Mononuclear cell (primary cell): ENCODE data around the gene CSNK1D. TPM values are rescaled to one million over a fixed set of nuclear protein-coding genes. Genes with fewer than 3 reads are reported as not detected.

Source experiments
- H3K27me3 ChIP-seq: 2 replicates; pipeline ENCODE4 v1.6.0; 2011; ENCODE audit warnings: low read length, control low read depth; ENCODE audit not compliant: insufficient read depth
- H3K4me1 ChIP-seq: 2 replicates; pipeline ENCODE4 v1.5.1; 2011; ENCODE audit warnings: mild to moderate bottlenecking, low read length, control low read depth; ENCODE audit not compliant: insufficient read depth
- H3K4me3 ChIP-seq: 2 replicates; pipeline ENCODE4 v1.5.1; 2011; ENCODE audit warnings: mild to moderate bottlenecking, low read length, moderate library complexity
- H3K9me3 ChIP-seq: 2 replicates; pipeline ENCODE4 v1.5.1; 2011; ENCODE audit warnings: low read depth, mild to moderate bottlenecking, control low read depth, low read length
- total RNA-seq: library from RNA; depleted of rRNA; stranded (reverse); fragments of >200 nt; gene quantifications from one replicate; pipeline ENCODE4 v1.2.3, GENCODE V29; 2012

Gene CSNK1D
- total RNA-seq, 1 donor = 89.3 TPM

DNA sequence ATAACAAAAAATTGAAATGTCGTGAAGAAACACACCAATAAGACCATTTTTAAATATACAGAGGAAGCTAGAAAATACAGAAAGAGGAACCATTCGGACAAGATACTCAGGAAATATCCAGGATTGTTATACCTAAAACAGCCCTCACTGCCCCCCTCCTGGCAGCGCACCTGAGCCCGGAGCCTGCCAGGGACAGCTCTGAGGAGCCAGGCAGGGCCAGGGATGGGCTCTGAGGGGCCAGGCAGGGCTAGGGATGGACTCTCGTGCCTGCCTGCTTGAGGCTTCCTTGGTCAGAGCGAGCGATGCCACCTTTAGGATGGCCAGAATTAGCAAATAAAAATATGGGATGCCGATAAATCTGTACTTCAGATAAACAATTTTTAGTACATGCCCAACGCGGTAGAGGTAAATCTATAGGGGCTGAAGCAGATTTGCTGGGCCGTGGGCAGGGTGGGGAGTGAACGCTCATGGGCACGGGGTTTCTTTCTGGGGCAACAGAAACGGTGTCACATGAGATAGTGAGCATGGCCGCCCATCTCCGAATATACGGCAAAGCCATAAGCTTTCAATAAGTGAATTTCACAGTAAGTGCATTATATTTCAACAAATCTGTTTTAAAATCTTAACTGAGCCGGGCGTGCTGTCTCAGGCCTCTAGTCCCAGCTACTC lies 18.2 kb upstream of the CSNK1D start:
- H3K4me3 ChIP-seq = peak overlapping the region; percentile 79
- peaks cover 35% of the 10 kb centered on the region for H3K4me1 ChIP-seq
- H3K9me3 ChIP-seq = no peaks in the 10 kb centered on the region
- no peaks in the 10 kb centered on the region for H3K27me3 ChIP-seq

DNA sequence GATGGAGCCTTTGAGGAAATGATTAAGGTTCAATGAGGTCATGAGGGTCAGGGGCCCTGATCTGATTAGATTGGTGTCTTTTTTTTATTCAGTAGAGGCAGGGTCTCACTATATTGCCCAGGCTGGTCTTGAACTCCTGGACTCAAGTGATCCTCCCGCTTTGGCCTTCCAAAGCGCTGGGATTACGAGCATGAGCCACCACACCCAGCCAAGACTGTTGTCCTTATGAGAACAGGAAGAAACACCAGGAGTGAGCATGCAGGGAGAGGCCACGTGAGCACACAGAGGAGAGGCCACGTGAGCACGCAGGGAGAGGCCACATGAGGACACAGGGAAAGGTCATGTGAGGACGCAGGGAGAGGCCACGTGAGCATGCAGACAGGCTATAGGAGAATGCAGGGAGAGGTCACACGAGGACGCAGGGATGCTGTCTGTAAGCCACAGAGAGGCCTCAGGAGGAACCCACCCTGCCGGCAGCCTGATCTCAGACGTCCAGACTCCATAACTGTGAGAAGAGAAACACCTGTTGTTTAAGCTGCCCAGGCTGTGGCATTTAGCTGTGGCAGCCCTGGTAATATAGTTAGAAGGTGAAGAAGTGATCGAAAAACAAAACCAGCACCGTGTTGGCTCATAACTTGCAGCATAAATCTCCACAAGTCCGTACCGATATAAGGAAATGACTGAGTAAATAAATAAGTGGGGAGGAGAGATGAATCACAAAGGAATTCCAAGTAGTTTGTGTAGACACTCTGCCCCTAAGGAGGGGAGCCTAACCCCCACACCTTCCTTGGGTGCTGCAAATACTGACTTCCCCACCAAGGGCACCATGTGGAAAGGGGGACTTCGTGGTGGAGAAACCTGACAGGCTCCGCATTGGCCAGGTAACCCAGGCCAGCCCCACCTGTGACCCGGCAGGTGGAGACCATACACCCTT lies 14.6 kb upstream of the CSNK1D start:
- Histone ChIP-seq H3K4me3 (no peak overlapping the region), H3K27me3 (no peaks in the 10 kb centered on the region), H3K9me3 (no peaks in the 10 kb centered on the region), H3K4me1 (peaks cover 28% of the 10 kb centered on the region)

DNA sequence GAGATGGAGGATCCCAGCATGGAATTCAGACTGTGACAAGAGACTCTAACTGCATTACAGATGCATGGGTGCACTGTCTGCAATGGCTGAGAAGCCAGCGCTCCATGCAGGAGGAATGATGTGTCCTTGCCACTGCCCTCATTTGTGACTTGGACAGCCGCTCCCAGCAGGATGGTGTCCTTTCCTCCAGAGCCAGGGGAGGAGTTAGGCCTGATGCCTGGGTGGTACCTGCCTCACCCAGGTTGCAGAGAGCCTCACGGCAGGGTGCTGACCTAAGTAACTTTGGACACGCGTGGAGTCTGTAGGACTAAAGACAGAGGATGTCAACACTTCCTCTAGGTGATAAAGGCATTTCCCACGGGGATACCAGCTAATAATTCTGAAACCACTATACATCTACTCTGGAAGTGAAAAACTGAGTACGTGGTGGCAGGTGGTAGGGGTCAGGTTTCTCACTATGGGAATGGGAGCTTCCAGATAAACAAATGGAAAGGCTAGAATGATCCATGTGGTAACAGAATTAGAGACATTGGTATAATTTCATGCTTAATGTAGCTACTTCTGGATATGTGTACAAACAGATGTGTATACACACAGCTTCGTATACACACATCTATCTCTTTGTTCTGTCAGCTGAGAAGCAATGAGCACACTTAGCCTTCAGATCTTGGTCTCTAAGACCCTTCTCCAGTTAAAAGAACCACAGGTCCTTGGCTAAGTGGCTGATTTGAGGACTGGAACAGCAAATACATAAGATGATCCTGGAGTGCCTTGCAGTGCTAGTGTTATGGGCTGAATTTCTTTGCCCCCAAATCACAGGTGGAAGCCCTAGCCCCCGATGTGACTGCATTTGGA lies 13.7 kb upstream of the CSNK1D start:
- Histone ChIP-seq H3K27me3 (no peaks in the 10 kb centered on the region), H3K4me1 (peaks cover 35% of the 10 kb centered on the region), H3K4me3 (no peak overlapping the region), H3K9me3 (no peaks in the 10 kb centered on the region)

GRCh38 chr17:82285141-82285540 lies 11.6 kb upstream of the CSNK1D start:
- Histone ChIP-seq H3K4me1 (peaks cover 40% of the 10 kb centered on the region), H3K9me3 (no peaks in the 10 kb centered on the region), H3K4me3 (no peak overlapping the region), H3K27me3 (no peaks in the 10 kb centered on the region)

DNA sequence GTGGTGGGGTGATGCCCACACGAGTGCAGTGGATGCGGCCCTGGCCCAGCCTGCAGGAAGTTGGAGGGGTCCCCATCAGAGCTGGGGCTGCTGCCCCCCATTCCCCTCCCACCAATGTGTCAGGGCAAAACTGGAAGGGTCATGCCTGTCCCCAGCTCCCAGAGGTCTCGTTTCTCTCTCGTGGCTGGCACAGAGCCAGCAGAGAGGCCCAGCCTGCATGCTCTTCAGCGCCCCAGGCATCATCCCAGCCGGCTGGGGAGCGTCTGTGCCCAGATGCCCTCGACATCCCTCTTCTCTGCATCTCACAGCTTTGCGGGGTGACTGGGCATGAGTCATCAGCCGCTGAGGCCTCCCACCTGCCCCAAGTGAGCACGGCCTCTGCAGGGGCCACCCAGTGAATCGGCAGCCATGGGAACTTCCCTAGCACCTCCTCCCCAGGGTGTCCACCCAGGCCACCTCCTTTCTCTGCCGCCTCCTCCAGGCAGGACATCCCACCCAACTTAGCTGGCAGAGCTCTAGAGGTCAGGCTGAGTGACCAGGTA lies 9.8 kb upstream of the CSNK1D start:
- Histone ChIP-seq H3K27me3 (no peaks in the 10 kb centered on the region), H3K9me3 (no peaks in the 10 kb centered on the region), H3K4me1 (peaks cover 58% of the 10 kb centered on the region), H3K4me3 (no peak overlapping the region)

DNA sequence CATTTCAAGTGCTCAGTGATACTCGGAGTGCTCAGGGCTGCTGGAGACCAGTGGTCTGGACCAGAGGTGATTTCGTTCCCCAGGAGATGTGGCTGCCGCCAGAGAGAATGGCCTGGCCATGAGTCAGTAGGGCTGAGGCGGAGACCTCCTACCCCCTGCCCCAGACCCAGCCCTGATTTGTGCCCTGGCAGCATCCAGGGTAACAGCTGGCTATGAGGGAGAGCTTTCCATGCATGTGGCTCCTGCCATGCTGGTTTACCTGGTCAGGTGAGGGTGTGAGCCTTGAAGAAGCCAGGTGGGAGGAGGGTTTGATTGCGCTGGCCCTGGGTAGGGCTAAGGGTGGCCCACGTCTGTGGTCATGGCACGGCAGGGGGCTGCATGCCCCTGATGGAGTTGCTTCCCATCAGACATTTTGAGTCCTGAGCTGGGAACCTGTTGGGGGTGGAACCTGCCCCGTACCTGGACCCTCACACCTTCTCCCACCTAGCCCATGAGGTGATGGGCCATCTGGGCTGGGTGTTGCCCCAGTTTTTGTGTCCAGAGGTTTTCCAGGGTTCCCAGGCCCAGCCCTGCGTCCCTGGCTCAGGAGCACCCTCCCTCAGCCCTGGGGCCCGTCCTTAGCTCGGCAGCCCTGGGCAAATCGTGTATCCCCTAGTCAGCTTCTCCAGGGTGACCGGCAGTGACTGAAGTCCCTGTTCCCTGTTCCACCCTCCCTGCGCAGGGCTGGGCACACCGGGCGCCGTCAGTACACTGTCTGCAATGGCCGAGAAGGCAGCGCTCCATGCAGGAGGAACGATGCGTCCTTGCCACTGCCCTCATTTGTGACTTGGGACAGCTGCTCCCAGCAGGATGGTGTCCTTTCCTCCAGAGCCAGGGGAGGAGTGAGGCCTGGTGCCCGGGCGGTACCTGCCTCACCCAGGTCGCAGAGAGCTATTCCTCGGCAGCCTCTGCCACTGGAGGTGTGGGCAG lies 9.0 kb upstream of the CSNK1D start:
- Histone ChIP-seq H3K9me3 (no peaks in the 10 kb centered on the region), H3K4me3 (no peak overlapping the region), H3K4me1 (peaks cover 59% of the 10 kb centered on the region), H3K27me3 (no peaks in the 10 kb centered on the region)

DNA sequence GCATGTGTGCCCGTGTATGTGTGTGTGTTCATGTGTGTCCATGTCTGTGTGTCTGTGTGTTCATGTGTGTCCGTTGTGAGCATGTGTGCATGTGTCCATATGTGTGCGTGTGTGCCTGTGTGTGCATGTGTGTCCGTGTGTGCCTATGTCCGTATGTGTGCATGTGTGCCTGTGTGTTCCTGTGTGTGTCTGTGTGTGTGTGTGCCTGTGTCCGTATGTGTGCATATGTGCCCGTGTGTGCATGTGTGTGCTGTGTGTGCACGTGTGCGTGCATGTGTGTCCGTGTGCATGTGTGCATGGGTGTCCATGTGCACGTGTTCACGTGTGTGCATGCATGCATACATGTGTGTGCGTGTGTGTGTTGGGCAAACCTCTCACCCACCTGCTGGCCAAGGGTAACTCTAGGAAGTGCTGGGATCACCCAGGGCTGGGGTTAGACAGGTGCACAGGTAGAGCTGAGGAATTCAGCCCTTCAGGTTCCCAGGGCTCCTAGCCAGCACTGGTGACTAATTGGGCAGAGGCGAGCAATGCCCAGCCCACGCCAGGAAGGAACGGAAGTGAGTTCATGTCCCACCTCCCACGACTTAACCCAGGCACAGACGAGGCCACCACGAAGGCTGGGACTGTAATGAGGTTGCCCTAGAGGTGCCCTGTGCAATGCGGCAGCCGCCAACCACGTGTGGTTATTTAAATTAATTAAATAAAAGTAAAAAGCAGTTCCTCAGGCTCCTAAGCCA lies 8.2 kb upstream of the CSNK1D start:
- Histone ChIP-seq H3K27me3 (no peaks in the 10 kb centered on the region), H3K4me1 (peaks cover 52% of the 10 kb centered on the region), H3K4me3 (no peak overlapping the region), H3K9me3 (no peaks in the 10 kb centered on the region)

DNA sequence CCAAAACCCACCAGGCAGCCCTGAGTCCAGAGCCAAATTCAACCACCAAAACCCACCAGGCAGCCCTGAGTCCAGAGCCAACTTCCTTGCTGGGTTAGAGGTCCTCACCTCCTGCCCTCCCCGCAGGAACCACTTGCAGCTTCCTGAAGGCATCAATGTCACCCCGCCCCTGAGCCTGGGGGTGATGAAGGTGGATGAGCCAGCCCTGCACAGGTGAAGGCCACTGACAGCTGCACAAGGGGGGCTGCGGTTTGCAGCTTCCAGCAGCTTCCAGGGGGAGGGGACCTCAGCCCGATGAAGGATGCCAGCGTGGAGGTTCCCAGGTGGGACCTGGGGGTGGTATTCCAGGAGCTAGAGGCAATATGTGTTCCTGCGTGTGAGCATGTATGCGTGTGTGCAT lies 7.6 kb upstream of the CSNK1D start:
- peaks cover 52% of the 10 kb centered on the region for H3K4me1 ChIP-seq
- H3K4me3 ChIP-seq = no peak overlapping the region
- H3K9me3 ChIP-seq = no peaks in the 10 kb centered on the region
- H3K27me3 ChIP-seq = no peaks in the 10 kb centered on the region

DNA sequence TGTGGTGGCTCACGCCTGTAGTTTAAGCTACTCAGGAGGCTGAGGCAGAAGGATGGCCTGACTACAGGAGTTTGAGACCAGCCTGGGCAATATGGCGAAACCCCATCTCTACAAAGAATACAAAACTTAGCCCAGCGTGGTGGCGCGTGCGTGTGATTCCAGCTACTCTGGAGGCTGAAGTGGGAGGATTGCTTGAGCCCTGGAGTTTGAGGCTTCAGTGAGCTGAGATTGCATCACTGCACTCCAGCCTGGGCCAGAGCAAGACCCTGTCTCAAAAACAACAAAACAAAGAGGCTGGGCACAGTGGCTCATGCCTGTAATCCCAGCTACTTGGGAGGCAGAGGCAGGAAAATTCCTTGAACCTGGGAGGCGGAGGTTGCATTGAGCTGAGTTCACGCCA lies 7.0 kb upstream of the CSNK1D start:
- no peaks in the 10 kb centered on the region for H3K9me3 ChIP-seq
- H3K4me1 ChIP-seq = peaks cover 52% of the 10 kb centered on the region
- no peak overlapping the region for H3K4me3 ChIP-seq
- no peaks in the 10 kb centered on the region for H3K27me3 ChIP-seq

DNA sequence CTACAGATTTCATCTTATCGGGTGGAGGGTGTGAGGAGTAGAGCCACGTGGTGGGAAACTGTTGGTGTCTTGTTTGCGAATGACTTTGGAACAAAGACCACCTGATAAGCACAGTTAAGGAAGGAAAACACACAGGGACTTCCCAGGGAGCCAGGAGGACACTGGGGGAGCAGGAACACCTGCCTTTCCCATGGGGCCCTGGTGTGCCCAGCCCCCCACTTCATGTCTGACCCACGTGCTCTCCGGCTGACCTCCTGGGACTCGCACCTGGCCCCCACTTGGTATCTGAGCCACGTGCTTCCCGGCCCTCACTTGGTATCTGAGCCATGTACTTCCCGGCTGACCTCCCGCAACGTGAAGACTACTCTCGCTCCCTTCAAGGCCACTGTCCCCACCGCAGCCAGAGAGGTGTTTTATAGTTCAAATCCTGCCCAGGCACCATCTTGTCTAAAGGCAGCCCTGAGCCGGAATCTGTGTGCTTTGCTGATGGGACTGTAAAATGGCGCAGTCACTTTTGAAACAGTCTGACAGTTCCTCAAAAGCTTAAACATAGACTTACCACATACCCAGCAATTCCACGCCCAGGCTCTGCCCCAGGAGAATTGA lies 5.4 kb upstream of the CSNK1D start:
- peaks cover 57% of the 10 kb centered on the region for H3K4me1 ChIP-seq
- H3K4me3 ChIP-seq = no peak overlapping the region
- H3K27me3 ChIP-seq = no peaks in the 10 kb centered on the region
- no peaks in the 10 kb centered on the region for H3K9me3 ChIP-seq

DNA sequence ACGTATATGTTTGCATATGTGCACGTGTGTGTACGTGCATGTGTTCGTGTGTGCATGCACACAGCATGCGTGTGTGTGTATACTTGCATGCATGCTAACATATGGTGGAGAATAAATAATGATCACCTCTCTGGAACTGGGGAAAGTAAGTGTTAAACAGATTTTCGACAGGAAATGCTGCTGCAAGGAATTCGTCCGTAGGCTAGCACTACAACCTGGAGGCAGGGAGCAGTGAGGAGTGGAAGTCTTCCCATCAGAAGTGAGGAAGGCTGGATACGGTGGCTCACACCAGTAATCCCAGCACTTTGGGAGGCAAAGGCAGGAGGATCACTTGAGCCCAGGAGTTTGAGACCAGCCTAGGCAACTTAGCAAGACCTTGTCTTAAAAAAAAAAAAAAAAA lies 4.8 kb upstream of the CSNK1D start:
- H3K27me3 ChIP-seq = no peaks in the 10 kb centered on the region
- no peak overlapping the region for H3K4me3 ChIP-seq
- H3K4me1 ChIP-seq = peaks cover 56% of the 10 kb centered on the region
- no peaks in the 10 kb centered on the region for H3K9me3 ChIP-seq

DNA sequence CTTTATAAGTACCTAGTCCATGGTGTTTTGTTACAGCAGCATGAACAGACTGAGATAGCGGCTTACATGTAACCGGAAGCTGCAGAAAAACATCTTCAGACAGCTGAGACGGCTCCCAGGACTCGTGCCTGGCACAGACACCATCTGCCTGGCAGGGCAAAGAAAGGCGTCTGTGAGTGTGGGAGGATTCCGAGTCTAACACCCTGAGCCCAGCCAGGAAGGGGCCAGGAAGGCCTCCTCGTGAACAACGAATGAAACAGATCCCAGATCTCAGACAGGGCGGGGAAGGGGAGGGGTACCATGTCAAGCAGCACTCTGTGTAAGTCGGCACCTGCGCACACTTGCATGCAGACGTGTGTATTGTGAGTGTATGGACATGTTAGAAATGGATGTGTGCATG lies 4.4 kb upstream of the CSNK1D start:
- Histone ChIP-seq H3K9me3 (no peaks in the 10 kb centered on the region), H3K27me3 (no peaks in the 10 kb centered on the region), H3K4me1 (peaks cover 52% of the 10 kb centered on the region), H3K4me3 (no peak overlapping the region)

DNA sequence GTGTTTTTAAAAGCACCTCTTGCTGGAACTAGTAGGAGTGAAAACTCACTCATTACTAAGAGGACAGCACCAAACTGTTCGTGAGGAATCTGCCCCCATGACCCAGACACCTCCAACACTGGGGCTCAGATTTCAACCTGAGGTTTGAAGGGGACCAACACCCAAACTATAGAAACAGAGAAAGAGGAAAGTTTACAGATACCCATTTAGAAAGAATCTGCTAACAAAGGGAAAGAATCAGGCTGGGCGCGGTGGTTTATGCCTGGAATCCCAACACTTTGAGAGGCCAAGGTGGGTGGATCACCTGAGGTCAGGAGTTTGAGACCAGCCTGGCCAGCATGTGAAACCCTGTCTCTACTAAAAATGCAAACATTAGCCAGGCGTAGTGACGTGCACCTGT lies 3.4 kb upstream of the CSNK1D start:
- no peak overlapping the region for H3K4me3 ChIP-seq
- peaks cover 48% of the 10 kb centered on the region for H3K4me1 ChIP-seq
- no peaks in the 10 kb centered on the region for H3K27me3 ChIP-seq
- no peaks in the 10 kb centered on the region for H3K9me3 ChIP-seq
